GM18520 (cell line): Measurements from ENCODE around the gene GPATCH2L.

Experiments
- ATAC-seq: cut with Tn5 transposase; IDR thresholded peaks from one replicate; pipeline ENCODE4 v1.9.1; 2021; ENCODE audit not compliant: unreplicated experiment

GPATCH2L gene

DNA sequence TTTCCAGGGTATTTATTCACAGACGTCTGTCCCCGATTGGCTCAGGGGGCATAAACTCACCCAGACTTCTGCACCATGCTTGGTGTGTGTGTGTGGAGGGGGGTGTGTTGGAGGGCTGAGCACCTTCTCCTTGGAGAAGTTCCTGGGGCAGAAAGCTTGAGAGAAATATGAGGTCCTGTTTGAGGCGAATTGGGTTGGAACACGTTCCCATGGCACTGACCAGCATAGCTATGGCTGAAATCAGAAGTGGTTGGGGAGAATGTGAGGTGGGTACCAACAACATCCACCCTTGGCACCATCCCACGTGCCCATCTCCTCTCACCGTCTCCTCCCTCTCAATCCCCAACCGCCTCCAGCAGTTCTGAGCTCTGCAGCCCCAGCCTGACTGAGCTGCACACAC is 16.0 kb upstream of the GPATCH2L start:
- no peak for ATAC-seq

DNA sequence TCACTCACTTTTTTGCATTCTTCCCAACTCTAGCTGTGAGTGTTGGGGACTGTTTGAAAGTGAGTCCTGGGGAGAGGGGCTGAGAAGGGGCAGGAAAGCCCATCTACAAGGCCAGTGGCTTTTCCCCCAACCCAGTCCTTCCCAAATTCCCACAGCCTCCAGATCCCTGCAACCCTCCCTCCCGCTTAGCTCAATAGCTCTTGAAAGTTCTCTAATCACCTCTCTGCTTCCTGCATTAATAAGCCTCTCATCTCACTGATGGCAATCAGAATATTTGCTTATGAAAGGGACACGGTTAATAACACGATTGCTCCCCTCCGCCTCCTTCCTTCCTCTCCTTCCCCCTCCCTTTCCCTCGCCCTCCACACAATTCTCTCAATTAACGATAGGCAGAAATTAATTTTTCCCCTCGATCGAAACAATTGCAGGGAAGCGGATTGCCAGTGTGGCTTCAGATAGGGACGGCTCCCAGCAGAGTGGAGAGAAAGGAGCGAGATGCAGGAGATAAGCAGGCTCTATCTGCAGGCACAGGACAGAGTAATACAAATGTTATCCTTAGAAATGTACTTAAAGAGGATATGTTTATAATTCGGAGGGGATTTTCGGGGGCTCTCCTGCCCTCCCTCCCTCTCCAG is 15.1 kb upstream of the GPATCH2L start:
- no peak for ATAC-seq

DNA sequence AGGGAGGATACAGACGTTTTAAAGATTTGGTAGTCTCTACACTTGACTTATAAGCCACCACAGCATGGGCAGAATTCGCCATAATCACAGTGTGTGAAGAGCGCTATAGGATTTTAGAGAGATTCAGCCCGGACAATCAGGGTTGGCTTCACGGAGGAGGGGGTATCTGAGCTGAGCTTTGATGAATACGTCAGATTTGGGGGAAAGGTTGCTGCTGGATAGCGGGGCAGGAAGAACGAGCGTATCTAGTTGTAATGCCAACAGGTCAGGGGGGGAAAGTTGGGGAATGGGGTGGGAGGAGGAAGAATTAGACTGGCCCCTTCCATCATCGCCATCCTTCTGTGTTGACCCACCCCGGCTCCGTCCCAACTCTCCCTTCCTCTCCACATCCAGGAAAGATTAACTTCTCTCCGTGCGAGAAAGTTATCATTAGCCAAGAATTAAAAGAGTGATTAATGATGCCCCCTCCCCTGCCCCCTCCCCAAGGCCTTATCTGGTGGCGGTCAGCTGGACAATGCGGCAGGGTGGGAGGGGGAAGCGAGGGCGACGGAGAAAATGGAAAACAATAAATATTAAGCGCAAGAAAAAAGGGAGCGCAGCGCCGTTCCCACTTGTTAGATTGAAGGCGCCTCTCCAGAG is 13.5 kb upstream of the GPATCH2L start:
- ATAC-seq: no peak

DNA sequence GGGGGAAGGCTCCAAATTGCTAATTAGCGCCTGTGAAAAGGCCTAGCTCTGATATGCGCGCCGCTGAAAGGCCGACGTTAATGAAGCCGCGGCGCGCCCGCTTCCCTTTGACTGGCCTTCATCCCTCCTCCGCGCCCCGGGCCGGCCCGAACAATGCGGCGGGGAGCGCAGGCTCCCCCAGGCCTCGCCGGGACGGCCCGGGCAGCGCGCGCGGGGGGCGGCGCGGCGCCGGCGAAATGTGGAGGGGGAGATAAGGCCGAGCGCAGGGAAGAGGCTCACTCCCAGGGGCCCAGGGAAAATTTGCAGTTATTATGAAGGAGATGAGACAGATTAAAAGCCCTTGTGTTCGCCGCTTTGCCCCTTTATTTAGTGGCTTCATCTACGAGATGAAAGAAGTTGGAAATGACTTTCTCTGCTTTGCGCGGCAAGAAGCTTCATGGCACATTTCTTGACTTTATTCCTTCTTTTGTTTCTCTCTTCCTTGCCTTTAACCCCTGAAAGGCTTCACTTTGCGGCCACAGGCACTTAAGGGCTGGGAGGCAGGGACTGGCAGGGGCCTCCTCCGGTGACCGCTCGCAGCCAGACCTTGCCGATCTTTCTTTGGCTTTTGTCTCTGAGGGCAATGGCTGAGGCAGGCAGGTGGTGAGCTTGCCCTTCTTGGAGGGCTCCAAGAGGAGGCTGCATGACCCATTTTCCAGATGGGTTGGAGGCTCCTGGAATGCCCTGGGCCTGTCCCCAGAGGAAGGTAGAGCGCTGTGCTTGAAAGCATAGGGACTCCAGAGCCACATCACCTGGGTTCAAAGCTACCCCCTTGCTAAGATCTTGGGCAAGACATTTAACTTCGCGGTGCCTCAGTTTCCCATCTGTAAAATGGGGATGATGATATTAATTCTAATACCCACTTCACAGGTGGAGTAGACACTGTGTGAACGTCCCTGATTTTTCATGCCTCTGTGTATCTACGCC is 12.7 kb upstream of the GPATCH2L start:
- ATAC-seq: no peak

DNA sequence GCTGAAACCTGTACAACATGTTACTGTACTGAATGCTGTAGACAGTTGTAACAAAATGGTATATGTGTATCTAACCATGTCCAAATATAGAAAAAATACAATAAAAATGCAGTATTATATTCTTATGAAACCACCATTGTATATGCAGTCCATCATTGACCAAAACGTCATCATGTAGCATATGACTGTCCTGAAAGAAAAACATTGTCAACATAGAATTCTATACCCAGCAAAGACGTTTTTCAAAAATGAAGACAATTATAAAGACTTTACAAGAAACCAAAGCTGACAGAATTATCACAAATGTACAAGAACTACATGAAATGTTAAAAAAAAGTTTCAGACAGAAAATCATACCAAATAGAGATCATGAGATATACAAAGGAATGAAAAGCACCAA is 8.1 kb upstream of the GPATCH2L start:
- ATAC-seq: no peak

DNA sequence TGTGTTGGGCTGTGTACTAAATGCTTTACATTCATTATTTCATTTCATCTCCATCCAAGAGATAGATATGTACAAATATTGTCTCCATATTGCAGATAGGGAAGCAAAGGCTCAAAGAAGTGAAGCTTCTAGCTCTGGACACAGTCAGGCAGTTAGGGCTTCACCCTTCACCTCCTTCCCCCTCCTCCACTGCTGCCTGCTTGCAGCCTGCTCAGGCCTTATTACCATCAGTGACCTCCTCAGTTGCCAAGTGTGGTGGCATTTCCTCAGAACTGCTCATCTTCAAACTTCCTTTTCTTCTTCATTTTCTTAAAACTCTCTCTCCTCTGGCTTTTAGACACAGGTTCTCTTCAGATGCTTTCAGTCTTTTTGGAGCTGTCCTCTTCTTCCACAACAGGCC is 4.7 kb upstream of the GPATCH2L start:
- ATAC-seq: no peak

DNA sequence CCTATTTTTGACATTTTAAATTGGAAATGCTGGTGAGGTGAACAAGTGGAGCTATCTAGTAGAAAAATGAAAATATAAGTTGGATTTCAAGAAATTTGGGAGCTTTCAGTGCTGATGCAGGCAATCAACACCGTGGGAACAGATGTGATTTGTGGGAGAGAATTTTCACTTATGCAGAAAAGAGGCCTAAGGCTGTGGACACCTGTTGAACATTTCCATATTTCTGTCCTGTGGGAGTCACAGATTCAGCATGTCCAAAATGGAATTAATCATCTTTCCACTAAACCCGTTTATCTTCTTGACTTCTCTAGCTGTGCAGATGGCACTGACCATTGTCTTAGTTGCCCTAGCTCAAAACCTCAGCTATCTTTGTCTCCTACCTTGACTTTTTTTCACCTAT is 2.5 kb upstream of the GPATCH2L start:
- no peak for ATAC-seq

DNA sequence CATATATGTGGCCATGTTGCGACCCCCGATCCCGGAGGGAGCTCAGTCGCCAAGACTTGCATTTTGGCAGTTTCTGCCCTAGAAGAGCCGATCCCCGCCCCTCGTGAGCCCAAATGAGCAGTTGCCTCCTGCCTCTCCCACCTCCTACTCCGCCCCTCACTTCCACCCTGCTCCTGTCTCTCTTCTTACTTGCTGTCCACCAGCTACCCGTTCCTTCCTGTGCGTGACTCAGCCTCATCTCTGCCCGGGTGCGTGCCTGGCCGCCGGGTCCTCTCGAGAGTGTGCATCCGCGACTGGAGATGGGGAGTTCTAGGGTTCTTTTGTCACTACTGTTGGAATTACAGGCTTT is 585 bp downstream of the GPATCH2L start:
- peak; percentile 46 for ATAC-seq

DNA sequence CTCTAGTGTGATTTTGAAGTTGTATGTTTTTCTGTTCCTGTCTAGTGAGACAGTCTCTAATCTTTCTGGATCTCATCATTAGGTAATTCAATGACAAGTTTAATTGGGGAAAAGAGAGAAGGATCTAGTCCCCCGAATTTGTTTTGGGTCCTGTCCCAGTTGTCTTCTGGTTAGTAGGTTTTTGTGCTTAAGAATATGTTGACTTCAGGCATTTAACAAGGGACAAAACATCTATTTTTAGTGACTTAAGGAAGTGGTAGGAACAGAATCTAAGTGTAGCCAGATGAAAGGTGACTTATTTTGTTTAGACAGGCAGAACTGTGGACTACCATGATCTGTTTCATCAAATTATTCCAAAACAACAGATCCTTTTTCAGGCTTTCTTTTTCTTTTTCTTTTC is 2.2 kb downstream of the GPATCH2L start:
- no peak for ATAC-seq

DNA sequence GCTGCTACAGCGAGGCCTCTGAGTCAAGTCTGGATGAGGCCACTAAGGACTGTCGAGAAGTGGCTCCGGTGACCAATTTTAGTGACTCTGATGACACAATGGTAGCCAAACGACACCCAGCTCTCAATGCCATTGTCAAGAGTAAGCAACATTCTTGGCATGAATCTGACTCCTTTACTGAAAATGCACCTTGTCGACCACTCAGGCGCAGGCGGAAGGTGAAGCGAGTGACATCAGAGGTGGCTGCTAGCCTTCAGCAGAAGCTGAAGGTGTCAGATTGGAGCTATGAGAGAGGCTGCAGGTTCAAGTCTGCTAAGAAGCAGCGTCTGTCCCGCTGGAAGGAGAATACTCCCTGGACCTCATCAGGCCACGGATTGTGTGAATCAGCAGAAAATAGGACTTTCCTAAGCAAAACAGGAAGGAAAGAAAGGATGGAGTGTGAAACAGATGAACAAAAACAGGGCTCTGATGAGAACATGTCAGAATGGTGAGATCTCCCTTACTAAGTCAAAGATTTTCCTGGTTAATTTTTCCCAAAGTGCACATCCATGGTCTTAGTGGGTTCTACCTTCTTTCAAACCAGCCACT is 2.9 kb downstream of the GPATCH2L start:
- ATAC-seq: no peak

DNA sequence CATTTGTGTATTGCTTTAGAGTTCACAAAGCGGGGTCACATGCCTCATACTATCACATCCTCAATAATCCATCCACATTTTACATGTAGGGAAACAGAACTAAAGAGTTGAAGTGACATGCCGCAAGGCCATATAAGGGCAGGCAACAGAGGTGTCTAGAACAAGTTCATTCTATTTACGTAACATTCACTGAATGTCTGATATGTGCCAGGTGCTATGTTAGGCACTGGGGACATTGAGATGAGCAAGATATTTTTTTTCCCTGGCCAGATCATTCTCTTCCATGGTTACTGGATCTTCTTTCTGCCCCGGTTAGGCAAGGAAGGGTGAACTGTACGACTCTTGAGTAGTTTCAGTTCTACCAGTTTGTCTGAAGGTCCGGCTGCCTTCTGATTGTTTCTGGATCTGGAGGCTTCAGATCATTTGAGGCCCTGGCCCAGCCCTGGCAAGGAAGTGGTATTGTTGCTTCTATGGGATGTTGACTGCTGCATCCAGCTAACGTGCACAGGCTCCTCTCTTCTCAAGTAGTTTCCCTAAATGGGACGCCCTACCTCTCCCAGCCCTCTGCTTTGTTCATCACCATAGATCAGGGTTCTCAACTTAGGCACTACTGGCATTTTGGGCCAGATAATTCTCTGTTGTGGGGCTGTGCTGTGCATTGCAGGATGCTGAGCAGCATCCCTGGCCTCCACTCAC is 12.1 kb downstream of the GPATCH2L start:
- ATAC-seq: no peak

DNA sequence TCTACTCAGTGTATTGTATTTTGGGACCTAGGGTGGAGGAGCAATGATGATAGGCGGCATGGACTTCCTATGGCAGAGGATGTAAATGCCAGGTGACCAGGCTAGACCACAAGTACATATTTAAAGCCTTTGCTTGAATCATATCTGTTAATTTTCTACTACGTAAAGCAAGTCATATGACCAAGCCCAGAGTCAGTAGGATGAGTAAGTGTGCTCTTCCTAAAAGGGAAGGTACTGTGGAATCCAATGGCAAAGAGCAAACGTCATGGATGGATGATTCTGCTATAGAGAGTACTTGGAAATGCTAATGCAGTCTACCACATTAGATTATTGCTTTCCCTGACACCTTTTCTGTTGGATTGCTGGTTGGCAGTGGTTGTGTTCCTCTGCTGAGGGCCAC is 16.8 kb downstream of the GPATCH2L start:
- ATAC-seq: no peak

DNA sequence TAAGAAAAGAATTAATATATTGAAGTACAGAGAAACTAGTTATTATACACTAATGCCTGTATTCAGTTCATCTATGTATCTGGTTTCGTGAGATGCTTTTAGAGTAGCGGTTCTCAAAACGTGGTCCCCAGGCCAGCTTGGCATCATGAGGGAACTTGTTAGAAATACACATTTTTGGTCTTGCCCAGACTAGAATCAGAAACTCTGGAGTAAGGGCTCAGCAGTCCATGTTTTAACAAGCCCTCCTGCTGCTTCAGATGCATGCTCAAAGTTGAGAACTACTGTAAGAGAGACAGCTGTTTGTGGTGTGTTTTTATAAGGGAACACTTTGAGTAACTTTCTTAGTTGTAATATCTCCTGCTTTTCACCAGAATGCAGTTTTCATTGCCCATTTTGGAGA is 18.1 kb downstream of the GPATCH2L start:
- no peak for ATAC-seq

DNA sequence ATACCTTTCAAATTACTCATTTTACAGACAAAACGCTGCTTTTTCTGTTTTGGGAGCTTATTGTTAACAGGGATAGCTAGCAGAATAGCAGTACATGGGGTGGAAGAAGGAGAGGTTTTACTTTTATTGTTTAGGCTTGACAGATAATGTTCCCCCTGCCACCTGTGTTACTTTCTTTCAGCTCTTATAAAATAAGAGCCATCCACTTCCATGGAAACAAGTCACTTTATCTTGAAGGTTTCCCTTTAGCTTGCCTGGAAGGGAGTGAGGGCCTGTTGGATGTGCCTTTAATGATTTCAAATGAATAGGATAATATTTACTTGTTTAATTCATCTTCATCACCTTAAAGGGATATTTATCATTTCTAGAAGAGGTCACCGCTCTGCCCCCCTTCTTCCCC is 23.3 kb downstream of the GPATCH2L start:
- ATAC-seq: no peak

DNA sequence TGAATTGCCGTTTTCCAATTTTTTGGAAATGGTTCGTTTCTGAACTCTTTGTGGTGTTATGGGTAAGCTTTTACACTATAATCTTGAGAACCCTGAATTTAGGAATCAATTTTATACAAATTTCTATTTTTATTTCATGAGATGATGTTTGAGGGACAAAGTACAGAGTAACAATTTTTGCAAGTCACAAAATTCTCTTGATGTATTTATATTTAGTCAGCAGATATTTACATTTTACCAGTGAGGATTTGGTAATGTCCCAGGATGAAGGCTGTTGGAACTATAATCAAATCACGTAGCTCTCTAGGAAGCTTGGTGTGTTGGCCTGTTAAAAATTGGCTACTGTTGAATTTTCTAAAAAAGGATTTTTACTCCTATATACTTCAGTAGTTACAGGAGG is 24.2 kb downstream of the GPATCH2L start:
- ATAC-seq: no peak

DNA sequence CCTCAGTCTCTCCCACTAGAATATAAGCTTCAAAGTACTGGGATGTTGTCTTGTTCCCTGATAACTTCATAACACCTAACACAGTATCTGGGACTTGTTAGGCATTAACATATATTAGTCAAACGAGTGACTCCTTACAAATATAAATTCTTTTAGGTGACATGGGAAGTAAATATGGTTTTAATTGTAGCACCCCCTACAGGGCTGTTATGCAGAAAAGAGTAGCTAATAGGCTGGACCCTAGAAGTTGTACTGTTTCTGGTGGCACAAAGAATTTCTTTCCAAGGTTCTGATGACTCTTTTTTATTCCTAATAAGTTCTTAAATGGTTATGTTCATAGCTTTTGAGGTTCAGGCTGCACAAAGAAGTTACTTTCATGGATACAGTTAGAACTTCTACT is 29.8 kb downstream of the GPATCH2L start:
- ATAC-seq: no peak

DNA sequence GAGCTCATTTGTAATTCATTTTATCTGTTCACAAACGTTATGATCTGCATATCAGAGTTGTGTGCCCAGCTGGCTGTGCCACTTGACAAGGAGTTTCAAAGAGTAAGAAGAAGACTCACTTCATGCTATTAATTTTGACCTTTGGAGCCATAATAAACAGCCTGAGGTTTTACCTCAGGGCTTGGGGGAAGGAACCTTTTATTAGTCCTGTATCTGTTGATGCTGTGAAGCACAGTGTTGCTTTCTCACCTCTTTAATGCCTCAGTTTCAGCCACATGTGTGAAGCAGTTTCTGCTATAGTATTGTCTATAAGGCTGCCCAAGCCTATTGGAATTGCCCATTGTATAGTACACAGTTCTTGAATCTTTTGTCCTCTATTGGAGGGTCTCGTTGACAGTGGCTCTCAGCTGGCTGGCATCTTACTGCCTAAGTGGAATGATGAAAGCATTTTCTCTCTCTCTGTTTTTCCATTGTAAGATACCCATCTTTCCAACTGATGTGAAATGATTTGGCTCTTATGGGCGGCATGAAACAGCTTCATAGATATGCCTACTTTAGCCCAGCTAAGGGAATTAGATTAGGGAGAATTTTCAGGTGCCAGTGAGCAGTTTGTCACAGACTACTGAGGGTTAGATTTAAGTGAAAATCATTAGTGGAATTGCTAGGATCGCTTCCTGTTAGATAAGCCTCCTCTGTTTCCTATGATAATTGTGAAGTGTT is 34.7 kb downstream of the GPATCH2L start:
- peak; percentile 89 for ATAC-seq

DNA sequence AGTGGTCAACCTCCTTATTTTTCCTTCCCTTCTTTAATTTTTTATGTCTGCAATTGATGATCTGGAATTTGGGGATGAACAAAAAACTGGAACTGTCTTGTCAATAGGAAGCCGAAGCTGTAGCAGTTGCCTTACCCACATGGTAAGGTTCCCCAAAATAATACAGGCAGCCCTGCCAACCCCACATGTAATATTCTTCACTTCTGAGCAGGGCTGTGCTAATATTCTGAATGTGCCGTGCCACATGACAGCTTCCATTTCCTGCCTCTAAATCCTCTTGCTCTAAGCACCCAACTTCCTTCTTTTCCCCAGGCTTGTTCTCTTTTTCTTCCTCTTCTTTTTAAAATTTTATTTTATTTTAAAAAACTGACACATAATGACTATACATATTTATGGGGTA is 39.6 kb downstream of the GPATCH2L start:
- ATAC-seq: no peak

DNA sequence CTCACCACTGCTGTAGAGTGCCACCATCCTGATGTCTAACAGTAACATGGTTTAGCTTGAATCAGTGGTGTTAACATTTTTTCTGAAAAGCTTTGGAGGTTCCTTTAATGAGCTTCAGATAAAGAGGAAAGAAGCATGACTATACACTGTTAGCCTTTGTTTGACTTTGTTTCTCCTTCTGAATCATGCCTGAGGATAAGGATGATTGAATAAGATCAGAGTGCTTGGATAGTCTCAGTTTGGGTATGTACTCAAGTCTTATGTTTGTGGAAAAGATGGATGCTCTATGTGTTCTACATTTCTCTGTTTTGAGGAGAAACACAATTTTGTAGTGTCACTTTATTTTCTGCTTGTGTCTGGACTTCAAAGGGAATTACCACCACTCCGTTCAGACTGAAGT is 42.0 kb downstream of the GPATCH2L start:
- no peak for ATAC-seq

DNA sequence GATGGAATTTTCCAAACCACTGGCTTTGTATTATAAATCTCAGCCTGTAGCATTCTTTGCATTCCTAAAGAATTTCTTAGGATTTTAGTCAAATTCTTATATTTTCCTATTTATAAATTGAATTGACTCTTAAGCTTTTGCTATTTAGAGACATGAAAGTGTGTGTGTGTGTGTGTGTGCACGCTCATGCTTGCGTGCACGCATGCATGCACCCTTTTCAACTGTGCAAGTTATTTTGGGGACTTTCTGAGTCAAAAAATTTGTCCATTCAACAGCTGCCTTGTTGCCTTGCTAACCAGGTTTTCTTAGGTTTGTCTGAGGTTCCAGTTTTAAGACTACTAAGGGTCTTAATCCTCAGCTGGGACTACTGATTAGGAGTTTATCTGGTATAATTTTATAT is 42.6 kb downstream of the GPATCH2L start:
- no peak for ATAC-seq

DNA sequence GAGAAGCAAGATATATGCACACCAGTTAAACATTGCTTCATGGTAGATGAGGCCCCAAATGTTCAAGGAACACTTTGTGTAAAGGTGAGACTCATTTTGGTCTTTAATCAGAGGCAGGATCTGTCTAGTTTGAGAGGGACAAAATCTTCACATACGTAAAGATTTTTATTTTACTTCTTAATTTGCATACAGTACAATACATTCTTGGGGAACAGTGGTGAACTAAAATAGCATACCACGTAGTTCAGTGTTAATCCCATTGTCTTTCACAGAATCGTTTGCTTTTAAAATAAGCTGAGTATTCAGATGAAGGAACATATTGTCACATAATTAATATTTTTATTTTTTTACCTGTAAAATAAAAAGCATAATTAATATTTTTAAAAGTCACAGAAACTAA is 43.3 kb downstream of the GPATCH2L start:
- ATAC-seq: no peak
